Measurements from ENCODE around the gene MARCHF9. TPM values are rescaled to one million over a fixed set of nuclear protein-coding genes. Genes with fewer than 3 reads are reported as not detected.

The MARCHF9 gene
- total RNA-seq, 4 donors from 2014 or later = 4.2 to 19.8 (median 10.4) TPM

- H3K36me3 ChIP-seq = peaks cover 0 to 49% (median 0%) of the 10 kb centered on the region in 3 donors
- peaks cover 0 to 23% (median 10%) of the 10 kb centered on the region in 4 donors for H3K4me1 ChIP-seq
- H3K4me3 ChIP-seq = no peak overlapping the region
- 71 to 79% methylated on average over 4 of the region's 4 CpGs for whole genome bisulfite sequencing, 2 donors
- H3K27me3 ChIP-seq = no peaks in the 10 kb centered on the region
- no peak overlapping the region for H3K27ac ChIP-seq
- no peaks in the 10 kb centered on the region for H3K9me3 ChIP-seq
- TF ChIP-seq POLR2A (IDR thresholded peaks at IDR 0.05) = no peak
- TF ChIP-seq CTCF (IDR thresholded peaks at IDR 0.05) = no peak
- no peak for TF ChIP-seq EP300 (IDR thresholded peaks at IDR 0.05)
- no peak for DNase-seq (ENCODE audit: low spot score in 2 of 2)
Observed at GRCh38 chr12:57775563-57776246, 20.8 kb downstream of the MARCHF9 start.

GRCh38 chr12:57776247-57776587 lies 21.3 kb downstream of the MARCHF9 start:
- Histone ChIP-seq H3K4me3 (no peak overlapping the region), H3K27me3 (no peaks in the 10 kb centered on the region), H3K36me3 (peaks cover 0 to 50% (median 0%) of the 10 kb centered on the region in 3 donors), H3K9me3 (no peaks in the 10 kb centered on the region), H3K4me1 (peaks cover 0 to 18% (median 6%) of the 10 kb centered on the region in 4 donors), H3K27ac (no peak overlapping the region)
- WGBS, 2 donors = 87 to 89% methylated on average over 2 of the region's 2 CpGs
- no peak for TF ChIP-seq EP300 (IDR thresholded peaks at IDR 0.05)
- no peak for TF ChIP-seq POLR2A (IDR thresholded peaks at IDR 0.05)
- TF ChIP-seq CTCF (IDR thresholded peaks at IDR 0.05) = no peak
- DNase-seq (ENCODE audit: low spot score in 2 of 2) = no peak

- H3K27me3 ChIP-seq = no peaks in the 10 kb centered on the region
- no peak for TF ChIP-seq EP300 (IDR thresholded peaks at IDR 0.05)
- TF ChIP-seq POLR2A (IDR thresholded peaks at IDR 0.05) = no peak
- no peak for TF ChIP-seq CTCF (IDR thresholded peaks at IDR 0.05)
- no peak overlapping the region for H3K27ac ChIP-seq
- no peak overlapping the region for H3K4me3 ChIP-seq
- 85 to 89% methylated on average over 7 of the region's 7 CpGs for WGBS, 2 donors
- peaks cover 0 to 50% (median 0%) of the 10 kb centered on the region in 3 donors for H3K36me3 ChIP-seq
- DNase-seq (ENCODE audit: low spot score in 2 of 2) = no peak
- no peaks in the 10 kb centered on the region for H3K9me3 ChIP-seq
- peaks cover 0 to 18% (median 2%) of the 10 kb centered on the region in 4 donors for H3K4me1 ChIP-seq
Observed at GRCh38 chr12:57777367-57777766, 22.5 kb downstream of the MARCHF9 start.

- no peak for DNase-seq (ENCODE audit: low spot score in 2 of 2)
- H3K27me3 ChIP-seq = no peaks in the 10 kb centered on the region
- H3K36me3 ChIP-seq = peaks cover 0 to 50% (median 0%) of the 10 kb centered on the region in 3 donors
- H3K9me3 ChIP-seq = no peaks in the 10 kb centered on the region
- 89 to 94% methylated on average over 7 of the region's 7 CpGs for WGBS, 2 donors
- H3K4me1 ChIP-seq = peaks cover 0 to 18% (median 2%) of the 10 kb centered on the region in 4 donors
- no peak overlapping the region for H3K4me3 ChIP-seq
- no peak overlapping the region for H3K27ac ChIP-seq
- TF ChIP-seq POLR2A (IDR thresholded peaks at IDR 0.05) (no peak), CTCF (IDR thresholded peaks at IDR 0.05) (no peak), EP300 (IDR thresholded peaks at IDR 0.05) (no peak)
Observed at GRCh38 chr12:57777911-57778310, 23.0 kb downstream of the MARCHF9 start.

GRCh38 chr12:57779736-57780135 lies 24.8 kb downstream of the MARCHF9 start:
- peaks cover 0 to 52% (median 0%) of the 10 kb centered on the region in 3 donors for H3K36me3 ChIP-seq
- no peaks in the 10 kb centered on the region for H3K9me3 ChIP-seq
- H3K4me3 ChIP-seq = no peak overlapping the region
- TF ChIP-seq POLR2A (IDR thresholded peaks at IDR 0.05) (no peak), EP300 (IDR thresholded peaks at IDR 0.05) (no peak), CTCF (IDR thresholded peaks at IDR 0.05) (no peak)
- H3K27ac ChIP-seq = no peak overlapping the region
- peaks cover 0 to 23% (median 6%) of the 10 kb centered on the region in 4 donors for H3K4me1 ChIP-seq
- WGBS, 2 donors = 38 to 39% methylated on average over 1 of the region's 1 CpG
- DNase-seq (ENCODE audit: low spot score in 2 of 2) = no peak
- H3K27me3 ChIP-seq = no peaks in the 10 kb centered on the region

All from tibial nerve (tissue), 4 donors.